ENCODE results near the gene CDK5RAP3. TPM values are rescaled to one million over a fixed set of nuclear protein-coding genes. Genes with fewer than 3 reads are reported as not detected.

Gene CDK5RAP3
- total and polyA plus RNA-seq, 12 donors = 42.8 to 733 (median 111) TPM

DNA sequence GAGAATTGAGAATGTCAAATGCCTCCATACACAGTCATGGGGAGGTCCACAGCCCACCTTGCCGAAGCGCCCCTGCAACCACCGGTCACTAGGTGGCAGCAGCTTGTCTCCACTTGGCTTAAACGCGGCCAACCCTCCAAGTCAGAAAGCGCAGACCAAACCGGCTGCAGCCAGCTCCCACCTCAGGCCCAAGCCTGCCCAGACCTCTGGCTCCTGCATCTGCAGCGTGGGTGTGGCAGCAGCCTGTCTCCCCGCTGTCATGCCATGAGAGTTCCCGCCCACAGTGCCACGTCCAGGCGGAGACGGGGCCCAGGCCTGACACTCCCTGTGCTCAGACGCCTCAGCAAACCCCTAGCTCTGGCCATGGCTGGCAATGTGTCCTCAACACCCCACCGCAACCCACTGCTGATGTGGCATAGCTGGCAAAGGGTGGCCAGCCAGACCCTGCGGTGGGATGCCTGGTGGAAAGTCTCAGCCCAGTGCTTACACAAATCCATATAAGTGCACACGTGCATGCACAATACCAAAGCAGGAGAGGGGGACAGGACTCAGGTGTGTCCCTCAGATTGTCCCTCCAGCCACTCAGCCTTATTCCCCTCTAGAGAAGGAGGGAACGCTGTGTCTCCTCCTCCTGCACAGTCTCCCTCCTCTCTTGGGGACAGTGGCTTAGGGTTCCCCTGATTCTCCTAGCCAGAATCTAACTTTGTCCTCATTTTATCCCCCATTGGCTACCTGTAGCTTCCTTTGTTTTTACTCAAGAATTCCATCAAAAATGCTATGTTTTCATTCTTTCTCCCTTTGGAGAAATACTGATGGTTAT, 55.8 kb downstream of the CDK5RAP3 start:
- WGBS, 4 donors = 17 to 25% (median 23%) methylated on average over 14 to 18 of the region's 18 CpGs

DNA sequence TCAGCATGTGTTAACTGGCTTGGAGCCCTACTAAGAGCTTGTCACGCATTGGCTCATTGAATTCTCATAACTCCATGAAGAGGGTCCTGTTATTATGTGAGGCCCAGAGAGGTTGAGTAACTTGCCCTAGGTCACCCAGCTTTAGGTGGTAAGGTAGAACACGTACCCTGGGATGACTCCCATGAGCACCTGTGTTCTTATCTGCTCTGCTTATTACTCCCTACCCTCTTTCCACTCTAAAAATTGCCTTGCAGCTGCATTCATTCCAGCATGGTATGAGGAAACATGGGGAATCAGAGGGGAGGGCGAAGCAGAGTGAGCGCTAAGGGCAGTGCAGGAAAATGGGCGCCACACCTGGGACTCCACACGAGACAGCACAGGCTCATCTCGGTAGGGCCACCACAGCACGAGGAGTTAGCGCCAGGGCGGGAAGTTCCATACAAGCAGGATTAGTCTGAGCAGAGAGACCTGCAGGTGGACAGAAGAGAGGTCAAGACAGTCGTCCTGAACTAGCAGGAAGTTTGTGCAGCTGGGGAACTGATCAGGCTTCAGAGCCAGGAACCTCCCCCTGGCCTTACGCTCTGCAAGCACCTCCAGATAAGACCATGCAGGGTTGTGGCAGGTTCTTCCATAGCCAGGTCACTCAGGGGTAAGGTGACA, 56.5 kb downstream of the CDK5RAP3 start:
- H3K4me1 ChIP-seq (replicated peaks in 1 of 2) = peaks cover 30 to 37% of the 10 kb centered on the region in 2 donors
- TF ChIP-seq, protein P1, sequence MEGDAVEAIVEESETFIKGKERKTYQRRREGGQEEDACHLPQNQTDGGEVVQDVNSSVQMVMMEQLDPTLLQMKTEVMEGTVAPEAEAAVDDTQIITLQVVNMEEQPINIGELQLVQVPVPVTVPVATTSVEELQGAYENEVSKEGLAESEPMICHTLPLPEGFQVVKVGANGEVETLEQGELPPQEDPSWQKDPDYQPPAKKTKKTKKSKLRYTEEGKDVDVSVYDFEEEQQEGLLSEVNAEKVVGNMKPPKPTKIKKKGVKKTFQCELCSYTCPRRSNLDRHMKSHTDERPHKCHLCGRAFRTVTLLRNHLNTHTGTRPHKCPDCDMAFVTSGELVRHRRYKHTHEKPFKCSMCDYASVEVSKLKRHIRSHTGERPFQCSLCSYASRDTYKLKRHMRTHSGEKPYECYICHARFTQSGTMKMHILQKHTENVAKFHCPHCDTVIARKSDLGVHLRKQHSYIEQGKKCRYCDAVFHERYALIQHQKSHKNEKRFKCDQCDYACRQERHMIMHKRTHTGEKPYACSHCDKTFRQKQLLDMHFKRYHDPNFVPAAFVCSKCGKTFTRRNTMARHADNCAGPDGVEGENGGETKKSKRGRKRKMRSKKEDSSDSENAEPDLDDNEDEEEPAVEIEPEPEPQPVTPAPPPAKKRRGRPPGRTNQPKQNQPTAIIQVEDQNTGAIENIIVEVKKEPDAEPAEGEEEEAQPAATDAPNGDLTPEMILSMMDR (IDR thresholded peaks at IDR 0.05) = no peak
- TF ChIP-seq POLR2A (IDR thresholded peaks at IDR 0.05) = no peak

More for the DNA sequence above, 55.8 kb downstream of the CDK5RAP3 start:
- Histone ChIP-seq H3K4me3 (no peak overlapping the region), H3K9me3 (replicated peaks in 1 of 3) (no peaks in the 10 kb centered on the region), H3K4me1 (replicated peaks in 1 of 2) (peaks cover 30 to 37% of the 10 kb centered on the region in 2 donors), H3K27ac (peak overlapping the region in 3 of 5 donors; percentile 67 to 93 (median 91)), H3K36me3 (replicated peaks in 1 of 2) (no peaks in the 10 kb centered on the region), H3K27me3 (no peaks in the 10 kb centered on the region)
- peak; percentile 84 to 93 (median 89) for DNase-seq
- TF ChIP-seq, protein P1 (IDR thresholded peaks at IDR 0.05) = peak; percentile 82 to 92 (median 89)
- no peak for TF ChIP-seq POLR2A (IDR thresholded peaks at IDR 0.05)
- intact Hi-C loops (cut with DNase I) = loop anchor here (5.0 to 10.0 kb wide), 4 partner anchors 51 to 588 kb away; partner anchors contain the start of genes HOXB7 (in 1 of the 2) and HOXB8 (in 1 of the 2)

DNA sequence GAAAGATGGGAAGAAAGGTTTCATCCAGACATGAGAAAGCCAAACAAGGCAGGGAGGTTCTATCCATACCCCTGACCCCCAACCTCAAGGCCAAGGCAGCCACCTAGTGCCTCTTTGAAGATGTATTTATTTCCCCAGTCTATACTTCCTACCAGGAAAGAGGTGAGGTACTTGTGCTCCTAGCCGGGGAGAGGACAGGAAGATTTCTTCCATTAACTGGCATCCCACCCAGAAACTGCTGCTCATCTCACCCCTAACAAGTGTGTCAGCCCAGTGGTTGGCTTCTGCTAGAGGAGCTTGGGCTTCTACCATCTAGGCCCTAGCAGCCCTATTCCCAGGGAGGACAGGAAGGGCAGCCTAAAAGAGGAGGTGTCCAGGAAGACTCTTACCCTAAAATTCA, 57.8 kb downstream of the CDK5RAP3 start:
- no peaks in the 10 kb centered on the region for H3K27me3 ChIP-seq
- no peaks in the 10 kb centered on the region for H3K36me3 ChIP-seq (replicated peaks in 1 of 2)
- intact Hi-C loops (cut with DNase I) = loop anchor here (5.0 to 10.0 kb wide), 4 partner anchors 49 to 586 kb away; partner anchors contain the start of genes HOXB7 (in 1 of the 2) and HOXB8 (in 1 of the 2)
- no peak overlapping the region for H3K27ac ChIP-seq
- H3K4me1 ChIP-seq (replicated peaks in 1 of 2) = peaks cover 24 to 27% of the 10 kb centered on the region in 2 donors
- 70 to 91% (median 89%) methylated on average over 1 of the region's 1 CpG for WGBS, 4 donors
- no peak overlapping the region for H3K4me3 ChIP-seq
- no peak for DNase-seq
- no peaks in the 10 kb centered on the region for H3K9me3 ChIP-seq (replicated peaks in 1 of 3)
- no peak for TF ChIP-seq POLR2A (IDR thresholded peaks at IDR 0.05)

More for the DNA sequence above, 56.5 kb downstream of the CDK5RAP3 start:
- intact Hi-C loops (cut with DNase I) = loop anchor here (5.0 to 10.0 kb wide), 4 partner anchors 50 to 587 kb away; partner anchors contain the start of genes HOXB7 (in 1 of the 2) and HOXB8 (in 1 of the 2)
- no peaks in the 10 kb centered on the region for H3K36me3 ChIP-seq (replicated peaks in 1 of 2)
- H3K27me3 ChIP-seq = no peaks in the 10 kb centered on the region
- WGBS, 4 donors = 90 to 92% (median 91%) methylated on average over 11 to 12 of the region's 12 CpGs
- no peak overlapping the region for H3K27ac ChIP-seq
- H3K9me3 ChIP-seq (replicated peaks in 1 of 3) = no peaks in the 10 kb centered on the region
- DNase-seq = no peak
- no peak overlapping the region for H3K4me3 ChIP-seq

DNA sequence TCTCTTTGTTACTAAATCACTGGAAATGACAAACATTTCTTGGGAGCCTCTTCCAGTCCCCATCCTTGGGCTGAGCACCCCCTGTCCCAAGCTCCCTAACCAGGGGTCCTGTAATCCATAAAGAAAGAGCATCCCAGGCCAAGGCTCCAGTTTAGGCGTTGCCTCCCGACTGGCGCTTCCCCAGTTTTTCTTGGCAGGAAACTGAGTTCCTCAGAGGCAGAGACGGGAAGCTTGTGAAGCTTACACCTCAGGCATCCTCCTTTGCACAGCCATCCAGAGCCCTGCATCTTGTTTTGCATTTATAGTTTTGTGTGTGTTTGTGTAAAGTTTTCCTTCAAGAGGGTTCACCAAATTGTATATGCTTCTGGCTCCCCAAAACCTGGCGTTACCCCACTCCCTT, 59.6 kb downstream of the CDK5RAP3 start:
- intact Hi-C loops (cut with DNase I) = no loop called here
- peaks cover 11 to 15% of the 10 kb centered on the region in 2 donors for H3K4me1 ChIP-seq (replicated peaks in 1 of 2)
- DNase-seq = no peak
- no peak for TF ChIP-seq POLR2A (IDR thresholded peaks at IDR 0.05)
- TF ChIP-seq, protein P1 (IDR thresholded peaks at IDR 0.05) = no peak
- H3K27ac ChIP-seq = no peak overlapping the region
- no peak overlapping the region for H3K4me3 ChIP-seq
- H3K36me3 ChIP-seq (replicated peaks in 1 of 2) = no peaks in the 10 kb centered on the region
- WGBS, 4 donors = 38 to 61% (median 52%) methylated on average over 4 to 5 of the region's 5 CpGs
- H3K27me3 ChIP-seq = no peaks in the 10 kb centered on the region
- H3K9me3 ChIP-seq (replicated peaks in 1 of 3) = no peaks in the 10 kb centered on the region

Other genes starting within 250 kb of the CDK5RAP3 start
- 1 to 10 TPM in 1 of 9 donors, under 1 TPM in 6, not detected in 2; 0.06 to 2.0 (median 0.55) TPM for gene TBX21, start 237.9 kb upstream of the CDK5RAP3 start, total RNA-seq
- under 1 TPM; 0.18 to 0.48 (median 0.20) TPM for gene TBX21, start 237.9 kb upstream of the CDK5RAP3 start, polyA plus RNA-seq
- 1 to 10 TPM; 3.3 to 9.8 (median 5.9) TPM for gene OSBPL7, start 149.3 kb upstream of the CDK5RAP3 start, total RNA-seq
- gene OSBPL7, start 149.3 kb upstream of the CDK5RAP3 start, polyA plus RNA-seq = 10 to 100 TPM in 1 of 3 donors, 1 to 10 TPM in 2; 2.0 to 22.4 (median 7.3) TPM
- gene MRPL10, start 139.6 kb upstream of the CDK5RAP3 start, total RNA-seq = 10 to 100 TPM; 29.0 to 72.5 (median 52.6) TPM
- gene MRPL10, start 139.6 kb upstream of the CDK5RAP3 start, polyA plus RNA-seq = 10 to 100 TPM; 37.6 to 41.1 (median 38.5) TPM
- gene LRRC46, start 139.4 kb upstream of the CDK5RAP3 start, total RNA-seq = under 1 TPM in 6 of 9 donors, not detected in 3; 0.11 to 0.81 (median 0.28) TPM
- 1 to 10 TPM; 1.6 to 2.3 (median 1.9) TPM for gene LRRC46, start 139.4 kb upstream of the CDK5RAP3 start, polyA plus RNA-seq
- gene SCRN2, start 129.8 kb upstream of the CDK5RAP3 start, total RNA-seq = 10 to 100 TPM; 18.3 to 53.7 (median 38.4) TPM
- gene SCRN2, start 129.8 kb upstream of the CDK5RAP3 start, polyA plus RNA-seq = 100 to 1,000 TPM in 2 of 3 donors, 1 to 10 TPM in 1; 6.3 to 136 (median 121) TPM
- 1 to 10 TPM in 6 of 9 donors, under 1 TPM in 3; 0.06 to 3.5 (median 1.1) TPM for gene SP6, start 120.0 kb upstream of the CDK5RAP3 start, total RNA-seq
- gene SP6, start 120.0 kb upstream of the CDK5RAP3 start, polyA plus RNA-seq = 1 to 10 TPM in 1 of 3 donors, under 1 TPM in 2; 0.91 to 1.1 (median 0.97) TPM
- gene SP2, start 74.9 kb upstream of the CDK5RAP3 start, total RNA-seq = 10 to 100 TPM in 5 of 9 donors, 1 to 10 TPM in 4; 1.8 to 20.8 (median 11.1) TPM
- 10 to 100 TPM in 1 of 3 donors, 1 to 10 TPM in 2; 4.5 to 21.1 (median 8.0) TPM for gene SP2, start 74.9 kb upstream of the CDK5RAP3 start, polyA plus RNA-seq
- gene PNPO, start 29.5 kb upstream of the CDK5RAP3 start, total RNA-seq = 10 to 100 TPM; 20.8 to 91.5 (median 56.1) TPM
- gene PNPO, start 29.5 kb upstream of the CDK5RAP3 start, polyA plus RNA-seq = 10 to 100 TPM; 19.7 to 36.1 (median 23.8) TPM
- under 1 TPM in 1 of 9 donors, not detected in 8; 0.19 TPM for gene PRR15L, start 13.2 kb upstream of the CDK5RAP3 start, total RNA-seq
- gene PRR15L, start 13.2 kb upstream of the CDK5RAP3 start, polyA plus RNA-seq = under 1 TPM in 2 of 3 donors, not detected in 1; 0.03 to 0.24 TPM
- gene COPZ2, start 66.7 kb downstream of the CDK5RAP3 start, total RNA-seq = 10 to 100 TPM; 16.3 to 60.1 (median 39.5) TPM
- gene COPZ2, start 66.7 kb downstream of the CDK5RAP3 start, polyA plus RNA-seq = 10 to 100 TPM; 33.4 to 53.6 (median 47.9) TPM
- 100 to 1,000 TPM in 8 of 9 donors, 10 to 100 TPM in 1; 62.0 to 432 (median 273) TPM for gene NFE2L1, start 77.2 kb downstream of the CDK5RAP3 start, total RNA-seq
- gene NFE2L1, start 77.2 kb downstream of the CDK5RAP3 start, polyA plus RNA-seq = 100 to 1,000 TPM in 2 of 3 donors, 10 to 100 TPM in 1; 77.9 to 403 (median 164) TPM
- gene CBX1, start 130.4 kb downstream of the CDK5RAP3 start, total RNA-seq = 10 to 100 TPM; 28.5 to 56.3 (median 39.5) TPM
- 10 to 100 TPM; 13.2 to 49.9 (median 28.6) TPM for gene CBX1, start 130.4 kb downstream of the CDK5RAP3 start, polyA plus RNA-seq
- gene SNX11, start 136.7 kb downstream of the CDK5RAP3 start, total RNA-seq = 10 to 100 TPM in 8 of 9 donors, 1 to 10 TPM in 1; 6.7 to 29.9 (median 19.0) TPM
- 10 to 100 TPM in 2 of 3 donors, 1 to 10 TPM in 1; 8.9 to 12.9 (median 12.9) TPM for gene SNX11, start 136.7 kb downstream of the CDK5RAP3 start, polyA plus RNA-seq